ENCODE data around the gene GPR146. TPM values are rescaled to one million over a fixed set of nuclear protein-coding genes. Genes with fewer than 3 reads are reported as not detected.

Gene GPR146
- polyA plus RNA-seq, 1 experiment, result 0.69 TPM

DNA sequence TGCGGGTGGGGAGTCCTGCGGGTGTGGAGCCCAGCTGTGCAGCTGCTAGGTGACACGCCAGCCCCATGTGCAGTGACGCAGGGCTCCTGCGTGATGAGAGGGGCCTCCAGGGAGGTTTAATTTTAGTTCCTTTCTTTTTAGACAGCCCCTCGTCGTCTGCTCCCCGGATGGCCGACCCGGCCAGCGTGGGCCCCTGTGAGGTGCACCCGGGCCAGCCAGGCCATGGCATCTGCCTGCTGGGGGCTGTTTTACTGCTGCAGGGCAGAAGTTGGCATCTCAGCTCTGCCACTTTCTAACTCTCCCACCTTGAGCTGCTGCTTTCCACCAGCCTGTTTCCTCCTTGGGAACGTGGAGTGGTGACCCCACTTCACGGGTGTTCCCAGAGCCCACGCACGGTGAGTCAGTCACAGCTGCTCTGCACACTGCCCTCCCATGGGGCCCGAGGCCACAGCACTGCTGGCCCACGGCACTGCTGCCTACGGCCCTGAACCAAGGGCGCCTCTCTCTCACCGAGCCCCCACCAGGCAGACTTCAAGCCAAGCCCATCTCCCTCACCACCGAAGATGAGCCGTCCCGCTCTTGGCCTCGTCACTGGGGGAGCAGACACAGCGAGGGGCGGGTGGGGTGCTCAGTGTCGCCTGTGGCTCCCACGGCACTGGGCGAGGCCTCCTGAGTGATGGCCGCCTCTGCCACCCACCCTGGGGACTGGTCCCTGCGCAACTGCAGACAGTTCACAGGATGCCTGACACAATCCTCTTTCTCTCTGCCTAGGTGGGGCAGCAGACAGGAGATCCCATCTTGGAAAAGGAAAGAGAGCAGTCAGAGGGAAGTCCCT is 40.1 kb upstream of the GPR146 start:
- ChIA-PET POLR2A (no interaction called here), CTCF (no interaction called here)
- DNase-seq (ENCODE audit: low read depth, low spot score), result no peak
- Histone ChIP-seq H3K27ac (ENCODE audit: low read depth, low read length) (no peak overlapping the region), H3K9me3 (ENCODE audit: control insufficient read depth, insufficient read depth, low read length) (peaks cover 4% of the 10 kb centered on the region; the same call in 1 of the 2 replicates), H3K4me3 (ENCODE audit: low read depth, low read length) (no peak overlapping the region), H3K27me3 (ENCODE audit: control insufficient read depth, insufficient read depth, low read length) (no peaks in the 10 kb centered on the region)
- TF ChIP-seq, protein P1, sequence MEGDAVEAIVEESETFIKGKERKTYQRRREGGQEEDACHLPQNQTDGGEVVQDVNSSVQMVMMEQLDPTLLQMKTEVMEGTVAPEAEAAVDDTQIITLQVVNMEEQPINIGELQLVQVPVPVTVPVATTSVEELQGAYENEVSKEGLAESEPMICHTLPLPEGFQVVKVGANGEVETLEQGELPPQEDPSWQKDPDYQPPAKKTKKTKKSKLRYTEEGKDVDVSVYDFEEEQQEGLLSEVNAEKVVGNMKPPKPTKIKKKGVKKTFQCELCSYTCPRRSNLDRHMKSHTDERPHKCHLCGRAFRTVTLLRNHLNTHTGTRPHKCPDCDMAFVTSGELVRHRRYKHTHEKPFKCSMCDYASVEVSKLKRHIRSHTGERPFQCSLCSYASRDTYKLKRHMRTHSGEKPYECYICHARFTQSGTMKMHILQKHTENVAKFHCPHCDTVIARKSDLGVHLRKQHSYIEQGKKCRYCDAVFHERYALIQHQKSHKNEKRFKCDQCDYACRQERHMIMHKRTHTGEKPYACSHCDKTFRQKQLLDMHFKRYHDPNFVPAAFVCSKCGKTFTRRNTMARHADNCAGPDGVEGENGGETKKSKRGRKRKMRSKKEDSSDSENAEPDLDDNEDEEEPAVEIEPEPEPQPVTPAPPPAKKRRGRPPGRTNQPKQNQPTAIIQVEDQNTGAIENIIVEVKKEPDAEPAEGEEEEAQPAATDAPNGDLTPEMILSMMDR (IDR thresholded peaks at IDR 0.05; ENCODE audit: low read depth, low read length), result no peak

DNA sequence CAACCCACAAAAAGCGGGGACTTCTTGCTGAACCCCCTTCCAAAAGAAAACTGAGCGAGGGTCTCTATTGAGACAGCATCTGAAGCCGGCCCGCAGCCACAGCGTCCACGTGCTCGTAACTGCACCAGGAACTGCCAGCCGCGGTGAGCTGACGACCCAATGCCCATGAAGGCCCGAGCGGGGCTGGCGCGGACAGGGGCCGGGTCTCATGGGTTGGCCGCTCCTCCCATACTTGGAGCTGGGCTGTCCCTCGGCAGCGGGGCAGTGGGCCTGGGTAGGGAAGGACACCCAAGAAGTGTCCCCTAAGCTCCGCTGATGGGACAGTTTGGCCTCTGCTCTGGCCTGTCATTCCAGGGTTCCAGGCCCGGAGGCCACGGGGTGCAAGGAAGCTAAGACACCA is 39.0 kb upstream of the GPR146 start:
- no peak overlapping the region for H3K4me3 ChIP-seq (ENCODE audit: low read depth, low read length)

DNA sequence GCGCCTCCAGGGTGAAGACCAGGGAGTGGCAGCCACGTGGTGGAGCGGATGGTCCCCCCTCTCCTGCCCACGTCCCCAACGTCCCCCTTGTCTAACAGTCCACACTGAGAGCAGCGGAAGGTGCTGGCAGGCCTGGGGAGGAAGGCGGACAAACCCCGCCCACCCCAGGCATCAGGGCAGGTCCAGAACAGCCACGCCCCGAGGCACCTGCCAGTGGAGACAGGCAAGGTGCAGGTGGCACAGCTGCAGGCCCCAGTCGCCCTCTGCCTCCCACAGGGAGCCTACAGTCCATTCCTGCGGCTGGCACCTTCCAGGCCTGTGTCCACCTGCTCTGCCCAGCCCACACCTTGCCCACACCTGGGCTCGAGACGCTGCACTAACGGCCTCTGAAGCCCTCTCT is 36.4 kb upstream of the GPR146 start:
- POLR2A ChIA-PET, result no interaction called here
- CTCF ChIA-PET, result no interaction called here
- H3K27ac ChIP-seq (ENCODE audit: low read depth, low read length), result no peak overlapping the region

More for the DNA sequence above, 39.0 kb upstream of the GPR146 start:
- TF ChIP-seq, protein P1 (IDR thresholded peaks at IDR 0.05; ENCODE audit: low read depth, low read length), result no peak
- H3K9me3 ChIP-seq (ENCODE audit: control insufficient read depth, insufficient read depth, low read length), result peaks cover 7% of the 10 kb centered on the region; the same call in 1 of the 2 replicates
- DNase-seq (ENCODE audit: low read depth, low spot score), result no peak
- H3K27ac ChIP-seq (ENCODE audit: low read depth, low read length), result no peak overlapping the region
- CTCF ChIA-PET, result no interaction called here
- POLR2A ChIA-PET, result no interaction called here
- no peaks in the 10 kb centered on the region for H3K27me3 ChIP-seq (ENCODE audit: control insufficient read depth, insufficient read depth, low read length)

DNA sequence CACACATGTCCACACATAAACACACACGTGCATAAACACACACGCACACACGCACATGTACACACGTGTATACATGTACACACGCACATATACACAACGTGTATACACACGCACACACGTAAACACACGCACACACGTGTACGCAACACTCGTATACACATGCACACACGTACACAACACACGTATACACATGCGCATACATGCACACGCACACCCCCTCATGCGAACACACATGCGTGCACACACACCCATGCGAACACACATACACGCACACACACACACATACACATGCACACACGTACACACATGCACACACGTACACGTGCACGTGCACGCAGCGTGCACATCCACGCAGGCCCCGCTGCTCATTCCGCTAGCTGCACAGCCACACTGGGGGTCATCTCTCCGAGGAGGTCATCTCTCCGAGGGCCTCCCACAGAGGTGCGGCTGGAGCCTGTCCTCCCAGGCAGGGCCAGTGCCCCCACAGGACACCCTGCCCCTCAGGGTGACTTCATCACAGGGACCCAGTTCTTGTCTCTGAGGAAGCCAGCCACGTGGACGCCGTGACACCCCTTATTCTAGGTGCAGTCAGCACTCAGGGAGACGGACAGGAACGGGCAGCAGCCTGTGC is 35.5 kb upstream of the GPR146 start:
- ChIA-PET POLR2A (no interaction called here), CTCF (no interaction called here)
- no peak overlapping the region for H3K4me3 ChIP-seq (ENCODE audit: low read depth, low read length)
- TF ChIP-seq, protein P1 (IDR thresholded peaks at IDR 0.05; ENCODE audit: low read depth, low read length), result no peak
- peaks cover 7% of the 10 kb centered on the region; the same call in 1 of the 2 replicates for H3K9me3 ChIP-seq (ENCODE audit: control insufficient read depth, insufficient read depth, low read length)
- H3K27me3 ChIP-seq (ENCODE audit: control insufficient read depth, insufficient read depth, low read length), result no peaks in the 10 kb centered on the region
- H3K27ac ChIP-seq (ENCODE audit: low read depth, low read length), result no peak overlapping the region
- DNase-seq (ENCODE audit: low read depth, low spot score), result no peak

More for the DNA sequence above, 36.4 kb upstream of the GPR146 start:
- Histone ChIP-seq H3K4me3 (ENCODE audit: low read depth, low read length) (no peak overlapping the region), H3K27me3 (ENCODE audit: control insufficient read depth, insufficient read depth, low read length) (no peaks in the 10 kb centered on the region), H3K9me3 (ENCODE audit: control insufficient read depth, insufficient read depth, low read length) (peaks cover 7% of the 10 kb centered on the region; the same call in 1 of the 2 replicates)
- no peak for DNase-seq (ENCODE audit: low read depth, low spot score)
- TF ChIP-seq, protein P1 (IDR thresholded peaks at IDR 0.05; ENCODE audit: low read depth, low read length), result no peak

DNA sequence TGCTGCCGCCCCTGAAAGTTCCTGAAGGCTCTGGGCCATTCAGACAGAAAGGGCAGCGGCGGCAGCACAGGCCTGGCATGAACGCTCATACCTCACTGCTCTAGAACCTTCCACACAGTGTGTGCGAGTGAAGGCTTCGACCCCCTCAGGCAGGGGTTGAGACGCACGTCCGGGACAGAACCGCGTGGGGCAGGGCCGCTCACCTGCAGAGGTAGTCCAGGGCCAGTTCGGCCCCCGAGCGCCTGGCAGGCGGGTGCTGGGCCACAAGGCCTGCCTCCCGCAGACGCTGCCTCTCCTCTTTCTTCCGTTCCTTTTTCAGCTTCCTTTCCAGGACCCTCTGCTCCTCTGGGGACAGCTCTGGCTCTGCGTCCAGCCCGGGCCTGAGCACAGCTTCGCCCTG is 34.6 kb upstream of the GPR146 start:
- CTCF ChIA-PET, result interaction anchor here (1.3 kb wide), 1 partner anchor 17 kb away, joined by 3 read pairs; no protein-coding TSS in a partner anchor
- H3K4me3 ChIP-seq (ENCODE audit: low read depth, low read length), result no peak overlapping the region

More for the DNA sequence above, 34.6 kb upstream of the GPR146 start:
- no peak for DNase-seq (ENCODE audit: low read depth, low spot score)
- peaks cover 7% of the 10 kb centered on the region; the same call in 1 of the 2 replicates for H3K9me3 ChIP-seq (ENCODE audit: control insufficient read depth, insufficient read depth, low read length)
- H3K27me3 ChIP-seq (ENCODE audit: control insufficient read depth, insufficient read depth, low read length), result no peaks in the 10 kb centered on the region
- no peak overlapping the region for H3K27ac ChIP-seq (ENCODE audit: low read depth, low read length)
- POLR2A ChIA-PET, result no interaction called here
- TF ChIP-seq, protein P1 (IDR thresholded peaks at IDR 0.05; ENCODE audit: low read depth, low read length), result no peak
